Astrocyte (in vitro differentiated cells and primary cell): ENCODE measurements around the gene FOXP2. TPM values are rescaled to one million over a fixed set of nuclear protein-coding genes. Genes with fewer than 3 reads are reported as not detected.
"Not testable (repeated sequence)": the region's sequence is repeated elsewhere in the genome, so short reads cannot be mapped to it uniquely, and the experiment has no call there.

ENCODE experiments used
- DNase-seq: peaks from one replicate; pipeline ENCODE4 v3.0.0-alpha.2; 2010; ENCODE audit warnings: low read depth
- FAIRE-seq: peaks from 2 replicates; lab custom pipeline; 2011; peaks lifted over from hg19 to GRCh38; lab: Jason Lieb, UNC
- H2AFZ ChIP-seq: 2 replicates; pipeline ENCODE4 v1.6.0; 2012; ENCODE audit warnings: low read depth, low read length, inconsistent platforms
- H3K27ac ChIP-seq: 2 replicates; pipeline ENCODE4 v1.5.1; 2011; ENCODE audit warnings: low read depth, low read length, inconsistent platforms
- H3K27me3 ChIP-seq: 2 replicates; pipeline ENCODE4 v1.6.0; 2011; ENCODE audit warnings: low read length, inconsistent platforms; ENCODE audit not compliant: insufficient read depth
- H3K36me3 ChIP-seq: 2 replicates; pipeline ENCODE4 v1.5.1; 2011; ENCODE audit warnings: low read length, inconsistent platforms; ENCODE audit not compliant: insufficient read depth
- H3K4me1 ChIP-seq: 2 replicates; pipeline ENCODE4 v1.5.1; 2011; ENCODE audit warnings: low read length, inconsistent platforms; ENCODE audit not compliant: insufficient read depth
- H3K4me2 ChIP-seq: 2 replicates; pipeline ENCODE4 v1.6.0; 2012; ENCODE audit warnings: low read length, inconsistent platforms
- H3K4me3 ChIP-seq: 2 replicates; pipeline ENCODE4 v1.5.1; 2011; ENCODE audit warnings: low read depth, mild to moderate bottlenecking, low read length, inconsistent platforms; ENCODE audit not compliant: insufficient read depth
- H3K79me2 ChIP-seq: 2 replicates; pipeline ENCODE4 v1.6.0; 2012; ENCODE audit warnings: mild to moderate bottlenecking, low read length, inconsistent platforms; ENCODE audit not compliant: insufficient read depth
- H3K9ac ChIP-seq: 2 replicates; pipeline ENCODE4 v1.6.0; 2012; ENCODE audit warnings: mild to moderate bottlenecking, low read length, inconsistent platforms
- H3K9me3 ChIP-seq: 2 replicates; pipeline ENCODE4 v1.5.1; 2012; ENCODE audit warnings: low read depth, mild to moderate bottlenecking, low read length, inconsistent platforms; ENCODE audit not compliant: insufficient read depth
- H4K20me1 ChIP-seq: 2 replicates; pipeline ENCODE4 v1.6.0; 2012; ENCODE audit warnings: low read length, inconsistent platforms; ENCODE audit not compliant: insufficient read depth
- H3K27ac Mint-ChIP-seq: one replicate; pipeline ENCODE4 v1.8.0; 2021; ENCODE audit warnings: mild to moderate bottlenecking, mixed read lengths; ENCODE audit not compliant: unreplicated experiment
- H3K27me3 Mint-ChIP-seq: one replicate; pipeline ENCODE4 v1.8.0; 2021; ENCODE audit warnings: low read depth, mixed read lengths; ENCODE audit not compliant: unreplicated experiment
- H3K36me3 Mint-ChIP-seq: one replicate; pipeline ENCODE4 v1.8.0; 2021; ENCODE audit warnings: low read depth, mixed read lengths; ENCODE audit not compliant: unreplicated experiment
- H3K4me1 Mint-ChIP-seq: one replicate; pipeline ENCODE4 v1.8.0; 2021; ENCODE audit warnings: low read depth, mixed read lengths; ENCODE audit not compliant: unreplicated experiment
- H3K4me3 Mint-ChIP-seq: one replicate; pipeline ENCODE4 v1.8.0; 2021; ENCODE audit warnings: mild to moderate bottlenecking, moderate library complexity, mixed read lengths; ENCODE audit not compliant: unreplicated experiment
- H3K9me3 Mint-ChIP-seq: one replicate; pipeline ENCODE4 v1.8.0; 2021; ENCODE audit warnings: mild to moderate bottlenecking, mixed read lengths; ENCODE audit not compliant: unreplicated experiment
- EZH2 ChIP-seq: IDR thresholded peaks from 2 replicates; pipeline ENCODE4 v1.6.1; 2012; ENCODE audit warnings: mild to moderate bottlenecking, low read length, inconsistent platforms; ENCODE audit not compliant: insufficient read depth
- total RNA-seq: library from RNA; stranded (reverse); gene quantifications from 2 replicates; pipeline ENCODE4 v1.2.1, GENCODE V29; 2021
- TF ChIP-seq, protein P1 (sequence below): IDR thresholded peaks from 2 replicates; pipeline ENCODE4 v1.5.1; 2011; ENCODE audit warnings: low read depth, mild to moderate bottlenecking, inconsistent platforms, low read length, moderate library complexity; ENCODE audit not compliant: insufficient read depth

The FOXP2 gene
- total RNA-seq, 1 donor from 2014 or later: 3.4 TPM

DNA sequence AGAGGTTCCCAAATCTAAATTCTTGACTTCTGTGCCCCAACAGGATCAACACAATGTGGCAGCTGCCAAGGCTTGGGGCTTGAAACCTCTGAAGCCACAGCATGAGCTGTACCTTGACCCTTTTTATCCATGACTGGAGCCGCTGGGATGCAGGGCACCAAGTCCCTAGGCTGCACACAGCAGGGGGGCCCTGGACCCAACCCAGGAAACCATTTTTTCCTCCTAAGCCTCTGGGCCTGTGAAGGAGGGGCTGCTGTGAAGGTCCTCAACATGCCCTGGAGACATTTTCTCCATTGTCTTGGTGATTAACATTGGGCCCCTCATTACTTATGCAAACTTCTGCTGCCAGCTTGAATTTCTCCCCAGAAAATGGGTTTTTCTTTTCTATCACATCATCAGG is 72.6 kb downstream of the FOXP2 start:
- Histone ChIP-seq H3K4me3 (no peak overlapping the region), H4K20me1 (no peaks in the 10 kb centered on the region), H3K4me2 (no peak overlapping the region), H3K9me3 (peaks cover 4% of the 10 kb centered on the region), H3K27ac (no peak overlapping the region), H3K27me3 (no peaks in the 10 kb centered on the region), H3K79me2 (no peaks in the 10 kb centered on the region), H3K36me3 (no peaks in the 10 kb centered on the region), H3K9ac (no peak overlapping the region), H2AFZ (no peak overlapping the region), H3K4me1 (no peaks in the 10 kb centered on the region)
- FAIRE-seq (no peak), DNase-seq (no peak)
- H3K27me3 Mint-ChIP-seq: peaks cover 2% of the 10 kb centered on the region
- no peaks in the 10 kb centered on the region for H3K4me1 Mint-ChIP-seq
- TF ChIP-seq EZH2: no peak
- TF ChIP-seq, protein P1, sequence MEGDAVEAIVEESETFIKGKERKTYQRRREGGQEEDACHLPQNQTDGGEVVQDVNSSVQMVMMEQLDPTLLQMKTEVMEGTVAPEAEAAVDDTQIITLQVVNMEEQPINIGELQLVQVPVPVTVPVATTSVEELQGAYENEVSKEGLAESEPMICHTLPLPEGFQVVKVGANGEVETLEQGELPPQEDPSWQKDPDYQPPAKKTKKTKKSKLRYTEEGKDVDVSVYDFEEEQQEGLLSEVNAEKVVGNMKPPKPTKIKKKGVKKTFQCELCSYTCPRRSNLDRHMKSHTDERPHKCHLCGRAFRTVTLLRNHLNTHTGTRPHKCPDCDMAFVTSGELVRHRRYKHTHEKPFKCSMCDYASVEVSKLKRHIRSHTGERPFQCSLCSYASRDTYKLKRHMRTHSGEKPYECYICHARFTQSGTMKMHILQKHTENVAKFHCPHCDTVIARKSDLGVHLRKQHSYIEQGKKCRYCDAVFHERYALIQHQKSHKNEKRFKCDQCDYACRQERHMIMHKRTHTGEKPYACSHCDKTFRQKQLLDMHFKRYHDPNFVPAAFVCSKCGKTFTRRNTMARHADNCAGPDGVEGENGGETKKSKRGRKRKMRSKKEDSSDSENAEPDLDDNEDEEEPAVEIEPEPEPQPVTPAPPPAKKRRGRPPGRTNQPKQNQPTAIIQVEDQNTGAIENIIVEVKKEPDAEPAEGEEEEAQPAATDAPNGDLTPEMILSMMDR: no peak
- no peak overlapping the region for H3K27ac Mint-ChIP-seq
- H3K4me3 Mint-ChIP-seq: no peak overlapping the region
- no peaks in the 10 kb centered on the region for H3K36me3 Mint-ChIP-seq
- H3K9me3 Mint-ChIP-seq: peaks cover 4% of the 10 kb centered on the region

DNA sequence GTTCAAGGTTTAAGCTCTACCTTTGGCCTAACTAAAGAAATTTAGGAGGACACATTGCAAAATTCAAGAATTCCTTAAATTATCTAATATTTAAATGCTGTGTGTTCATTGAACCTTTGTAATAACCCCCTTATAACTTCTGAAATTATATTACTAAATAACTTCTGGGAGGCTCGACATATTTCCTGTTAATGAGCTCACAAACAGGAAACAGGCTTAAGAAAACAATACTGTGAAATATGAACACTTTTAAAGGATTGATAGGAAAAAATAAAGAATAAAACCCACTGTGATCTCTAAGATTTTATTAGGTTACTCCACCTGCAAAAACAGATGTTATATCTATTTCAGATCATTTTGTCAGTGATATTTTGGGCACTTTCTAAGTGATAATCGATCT is 74.1 kb downstream of the FOXP2 start:
- no peak for TF ChIP-seq EZH2
- TF ChIP-seq, protein P1: no peak
- DNase-seq (no peak), FAIRE-seq (no peak)
- H3K4me3 ChIP-seq: no peak overlapping the region
- H3K9me3 ChIP-seq: peaks cover 4% of the 10 kb centered on the region
- H3K9ac ChIP-seq: no peak overlapping the region
- no peaks in the 10 kb centered on the region for H3K27me3 ChIP-seq
- H3K27ac ChIP-seq: no peak overlapping the region
- no peak overlapping the region for H3K27ac Mint-ChIP-seq
- H3K4me1 ChIP-seq: no peaks in the 10 kb centered on the region
- H3K9me3 Mint-ChIP-seq: peaks cover 4% of the 10 kb centered on the region
- H3K4me2 ChIP-seq: no peak overlapping the region
- peaks cover 4% of the 10 kb centered on the region for H3K27me3 Mint-ChIP-seq
- H3K4me3 Mint-ChIP-seq: no peak overlapping the region
- H3K79me2 ChIP-seq: no peaks in the 10 kb centered on the region
- H2AFZ ChIP-seq: no peak overlapping the region
- H3K36me3 Mint-ChIP-seq: no peaks in the 10 kb centered on the region
- no peaks in the 10 kb centered on the region for H3K4me1 Mint-ChIP-seq
- no peaks in the 10 kb centered on the region for H4K20me1 ChIP-seq
- H3K36me3 ChIP-seq: no peaks in the 10 kb centered on the region

- not testable (repeated sequence) for FAIRE-seq, H3K27ac ChIP-seq
Observed at GRCh38 chr7:114497491-114497890, 82.9 kb downstream of the FOXP2 start.

More at GRCh38 chr7:114497491-114497890, 82.9 kb downstream of the FOXP2 start:
- not testable (repeated sequence) for H3K36me3 Mint-ChIP-seq, H3K4me3 ChIP-seq, H3K9me3 Mint-ChIP-seq, H3K9me3 ChIP-seq, H4K20me1 ChIP-seq, DNase-seq, H3K27ac Mint-ChIP-seq, H3K4me1 ChIP-seq, H3K27me3 ChIP-seq, H3K4me2 ChIP-seq, H3K79me2 ChIP-seq, H2AFZ ChIP-seq, H3K4me1 Mint-ChIP-seq, H3K9ac ChIP-seq, H3K27me3 Mint-ChIP-seq, H3K36me3 ChIP-seq, H3K4me3 Mint-ChIP-seq
